Measurements from ENCODE around the gene ZDBF2.

- no peak for TF ChIP-seq CTCF (IDR thresholded peaks at IDR 0.05)
- TF ChIP-seq POLR2A (IDR thresholded peaks at IDR 0.05), result no peak
Measured at GRCh38 chr2:206354129-206354528, 79.7 kb downstream of the ZDBF2 start.

All from body of pancreas (tissue), 4 donors.